Activated T-helper 2 cell treated with anti-CD3 and anti-CD28 coated beads, Interferon-gamma antibody, Interleukin-2, Interleukin-4, amounts not matched to agents 10 μg/mL and 5 μg/mL and 100 μg/mL, durations not matched to agents 14 hours and 24 hours and 36 hours (primary cell): ENCODE measurements around the gene KCNIP4. TPM values are rescaled to one million over a fixed set of nuclear protein-coding genes. Genes with fewer than 3 reads are reported as not detected.

Source experiments
- DNase-seq: peaks from one replicate; pipeline ENCODE4 v3.0.0; 2021; ENCODE audit warnings: low spot score
- H3K27ac Mint-ChIP-seq: one replicate; pipeline ENCODE4 v1.8.0; 2021; ENCODE audit warnings: mixed read lengths
- H3K27me3 Mint-ChIP-seq: one replicate; pipeline ENCODE4 v1.8.0; 2021; ENCODE audit warnings: low read depth, mixed read lengths
- H3K36me3 Mint-ChIP-seq: one replicate; pipeline ENCODE4 v1.8.0; 2021; ENCODE audit warnings: low read depth, mixed read lengths
- H3K4me1 Mint-ChIP-seq: one replicate; pipeline ENCODE4 v1.8.0; 2021; ENCODE audit warnings: low read depth, mixed read lengths
- H3K4me3 Mint-ChIP-seq: one replicate; pipeline ENCODE4 v1.8.0; 2021; ENCODE audit warnings: low read depth, mild to moderate bottlenecking, moderate library complexity, mixed read lengths
- H3K9me3 Mint-ChIP-seq: one replicate; pipeline ENCODE4 v1.8.0; 2021; ENCODE audit warnings: mixed read lengths
- intact Hi-C: fragments of 100-400 bp; cut with micrococcal nuclease; formaldehyde crosslinking; loops from one replicate; pipeline ENCODE4 v1.15.1; 2023
- total RNA-seq: library from RNA; stranded (reverse); gene quantifications from 2 replicates; pipeline ENCODE4 v1.2.3, GENCODE V29; 2022

The KCNIP4 gene
- total RNA-seq, 1 donor from 2014 or later: not detected

GRCh38 chr4:21726255-21726815 is 222.2 kb downstream of the KCNIP4 start:
- Mint-ChIP-seq H3K4me1 (no peaks in the 10 kb centered on the region), H3K9me3 (no peaks in the 10 kb centered on the region), H3K27me3 (no peaks in the 10 kb centered on the region), H3K36me3 (no peaks in the 10 kb centered on the region), H3K4me3 (no peak overlapping the region), H3K27ac (no peak overlapping the region)
- no peak for DNase-seq
- intact Hi-C loops: no loop called here

GRCh38 chr4:21722157-21722839 is 226.3 kb downstream of the KCNIP4 start:
- Mint-ChIP-seq H3K27ac (no peak overlapping the region), H3K27me3 (no peaks in the 10 kb centered on the region), H3K4me3 (no peak overlapping the region), H3K4me1 (no peaks in the 10 kb centered on the region), H3K36me3 (no peaks in the 10 kb centered on the region), H3K9me3 (no peaks in the 10 kb centered on the region)
- intact Hi-C loops: no loop called here
- DNase-seq: no peak

- intact Hi-C loops: no loop called here
- Mint-ChIP-seq H3K4me1 (no peaks in the 10 kb centered on the region), H3K9me3 (no peaks in the 10 kb centered on the region), H3K27ac (no peak overlapping the region), H3K4me3 (no peak overlapping the region), H3K36me3 (no peaks in the 10 kb centered on the region), H3K27me3 (no peaks in the 10 kb centered on the region)
- no peak for DNase-seq
These were observed 232.0 kb downstream of the KCNIP4 start for GRCh38 chr4:21716531-21716930.

- no peak for DNase-seq
- no peak overlapping the region for H3K27ac Mint-ChIP-seq
- H3K27me3 Mint-ChIP-seq: no peaks in the 10 kb centered on the region
- no peaks in the 10 kb centered on the region for H3K9me3 Mint-ChIP-seq
- intact Hi-C loops: no loop called here
- no peak overlapping the region for H3K4me3 Mint-ChIP-seq
- no peaks in the 10 kb centered on the region for H3K36me3 Mint-ChIP-seq
- no peaks in the 10 kb centered on the region for H3K4me1 Mint-ChIP-seq
These were observed 238.3 kb downstream of the KCNIP4 start for GRCh38 chr4:21710179-21710835.

- no peaks in the 10 kb centered on the region for H3K27me3 Mint-ChIP-seq
- intact Hi-C loops: no loop called here
- no peak for DNase-seq
- no peak overlapping the region for H3K4me3 Mint-ChIP-seq
- no peak overlapping the region for H3K27ac Mint-ChIP-seq
- H3K4me1 Mint-ChIP-seq: no peaks in the 10 kb centered on the region
- H3K36me3 Mint-ChIP-seq: no peaks in the 10 kb centered on the region
- no peaks in the 10 kb centered on the region for H3K9me3 Mint-ChIP-seq
These were observed 238.8 kb downstream of the KCNIP4 start for GRCh38 chr4:21709761-21710160.

- Mint-ChIP-seq H3K27ac (no peak overlapping the region), H3K4me3 (no peak overlapping the region), H3K27me3 (no peaks in the 10 kb centered on the region), H3K9me3 (no peaks in the 10 kb centered on the region), H3K4me1 (no peaks in the 10 kb centered on the region), H3K36me3 (no peaks in the 10 kb centered on the region)
- intact Hi-C loops: no loop called here
- DNase-seq: no peak
These were observed 239.5 kb downstream of the KCNIP4 start for GRCh38 chr4:21709031-21709430.

- Mint-ChIP-seq H3K4me1 (no peaks in the 10 kb centered on the region), H3K27me3 (no peaks in the 10 kb centered on the region), H3K9me3 (no peaks in the 10 kb centered on the region), H3K4me3 (no peak overlapping the region), H3K36me3 (no peaks in the 10 kb centered on the region), H3K27ac (no peak overlapping the region)
- DNase-seq: no peak
- intact Hi-C loops: no loop called here
These were observed 249.1 kb downstream of the KCNIP4 start for GRCh38 chr4:21699446-21699845.

GRCh38 chr4:21697583-21697982 is 251.0 kb downstream of the KCNIP4 start:
- intact Hi-C loops: no loop called here
- H3K36me3 Mint-ChIP-seq: no peaks in the 10 kb centered on the region
- no peaks in the 10 kb centered on the region for H3K4me1 Mint-ChIP-seq
- no peak overlapping the region for H3K27ac Mint-ChIP-seq
- no peaks in the 10 kb centered on the region for H3K27me3 Mint-ChIP-seq
- no peak for DNase-seq
- no peaks in the 10 kb centered on the region for H3K9me3 Mint-ChIP-seq
- no peak overlapping the region for H3K4me3 Mint-ChIP-seq

- H3K4me1 Mint-ChIP-seq: no peaks in the 10 kb centered on the region
- H3K36me3 Mint-ChIP-seq: no peaks in the 10 kb centered on the region
These were observed 253.4 kb downstream of the KCNIP4 start for GRCh38 chr4:21695141-21695540.

GRCh38 chr4:21692241-21692640 is 256.3 kb downstream of the KCNIP4 start:
- no peak overlapping the region for H3K27ac Mint-ChIP-seq
- H3K36me3 Mint-ChIP-seq: no peaks in the 10 kb centered on the region
- no peak for DNase-seq
- peaks cover 3% of the 10 kb centered on the region for H3K9me3 Mint-ChIP-seq
- intact Hi-C loops: no loop called here
- H3K4me3 Mint-ChIP-seq: no peak overlapping the region
- H3K27me3 Mint-ChIP-seq: no peaks in the 10 kb centered on the region
- H3K4me1 Mint-ChIP-seq: no peaks in the 10 kb centered on the region

More at GRCh38 chr4:21695141-21695540, 253.4 kb downstream of the KCNIP4 start:
- Mint-ChIP-seq H3K9me3 (no peaks in the 10 kb centered on the region), H3K4me3 (no peak overlapping the region), H3K27me3 (no peaks in the 10 kb centered on the region), H3K27ac (no peak overlapping the region)
- intact Hi-C loops: no loop called here
- DNase-seq: no peak

GRCh38 chr4:21688596-21689265 is 259.8 kb downstream of the KCNIP4 start:
- H3K4me1 Mint-ChIP-seq: no peaks in the 10 kb centered on the region
- H3K36me3 Mint-ChIP-seq: no peaks in the 10 kb centered on the region
- H3K27me3 Mint-ChIP-seq: no peaks in the 10 kb centered on the region
- H3K27ac Mint-ChIP-seq: no peak overlapping the region
- H3K9me3 Mint-ChIP-seq: peaks cover 3% of the 10 kb centered on the region
- no peak overlapping the region for H3K4me3 Mint-ChIP-seq
- intact Hi-C loops: no loop called here
- no peak for DNase-seq

- Mint-ChIP-seq H3K9me3 (peaks cover 3% of the 10 kb centered on the region), H3K4me3 (no peak overlapping the region), H3K36me3 (no peaks in the 10 kb centered on the region), H3K27ac (no peak overlapping the region), H3K4me1 (no peaks in the 10 kb centered on the region), H3K27me3 (no peaks in the 10 kb centered on the region)
- DNase-seq: no peak
- intact Hi-C loops: no loop called here
These were observed 262.7 kb downstream of the KCNIP4 start for GRCh38 chr4:21685911-21686310.

- H3K36me3 Mint-ChIP-seq: no peaks in the 10 kb centered on the region
- H3K4me3 Mint-ChIP-seq: no peak overlapping the region
- intact Hi-C loops: no loop called here
- no peaks in the 10 kb centered on the region for H3K4me1 Mint-ChIP-seq
- H3K9me3 Mint-ChIP-seq: no peaks in the 10 kb centered on the region
- no peak overlapping the region for H3K27ac Mint-ChIP-seq
- DNase-seq: no peak
- H3K27me3 Mint-ChIP-seq: no peaks in the 10 kb centered on the region
These were observed 268.2 kb downstream of the KCNIP4 start for GRCh38 chr4:21680326-21680898.
